WERI-Rb-1 (cell line): ENCODE results near the gene VMP1.

Source experiments
- DNase-seq: peaks from one replicate; pipeline ENCODE4 v3.0.0-alpha.2; 2020
- H3K27ac ChIP-seq: fragments of 250-450 bp; sonication (Bioruptor Pico); 2 replicates; pipeline ENCODE4 v1.5.1; 2020; ENCODE audit warnings: mild to moderate bottlenecking, moderate library complexity
- H3K27me3 ChIP-seq: fragments of 250-450 bp; sonication (Bioruptor Pico); 2 replicates; pipeline ENCODE4 v1.5.1; 2021; ENCODE audit warnings: mild to moderate bottlenecking, low read depth, moderate library complexity; ENCODE audit not compliant: insufficient read depth, severe bottlenecking
- H3K36me3 ChIP-seq: fragments of 250-450 bp; sonication (Bioruptor Pico); 2 replicates; pipeline ENCODE4 v1.5.1; 2020; ENCODE audit warnings: mild to moderate bottlenecking, moderate library complexity
- H3K4me3 ChIP-seq: 2 replicates; pipeline ENCODE4 v1.5.1; 2011; ENCODE audit warnings: low read depth, mild to moderate bottlenecking, control low read depth, low read length
- H3K9me3 ChIP-seq: fragments of 250-450 bp; sonication (Bioruptor Pico); 2 replicates; pipeline ENCODE4 v1.5.1; 2021; ENCODE audit warnings: mild to moderate bottlenecking, moderate library complexity; ENCODE audit not compliant: severe bottlenecking
- CTCF ChIP-seq: IDR thresholded peaks from 2 replicates; pipeline ENCODE4 v1.5.1; 2011; ENCODE audit warnings: low read depth, mild to moderate bottlenecking, control low read depth, inconsistent platforms, low read length

Gene VMP1

GRCh38 chr17:59684967-59685366 lies 22.5 kb upstream of the VMP1 start:
- H3K4me3 ChIP-seq: no peak overlapping the region
- no peak for DNase-seq
- H3K36me3 ChIP-seq: peaks cover 99% of the 10 kb centered on the region
- H3K9me3 ChIP-seq: no peaks in the 10 kb centered on the region
- TF ChIP-seq CTCF: no peak
- no peak overlapping the region for H3K27ac ChIP-seq
- no peaks in the 10 kb centered on the region for H3K27me3 ChIP-seq

- Histone ChIP-seq H3K36me3 (peaks cover 96% of the 10 kb centered on the region), H3K9me3 (no peaks in the 10 kb centered on the region), H3K4me3 (no peak overlapping the region), H3K27me3 (no peaks in the 10 kb centered on the region), H3K27ac (no peak overlapping the region)
- DNase-seq: no peak
- no peak for TF ChIP-seq CTCF
Observed at GRCh38 chr17:59688008-59688407, 19.4 kb upstream of the VMP1 start.

GRCh38 chr17:59688496-59688895 lies 19.0 kb upstream of the VMP1 start:
- H3K9me3 ChIP-seq: no peaks in the 10 kb centered on the region
- no peak for DNase-seq
- peaks cover 95% of the 10 kb centered on the region for H3K36me3 ChIP-seq
- no peak overlapping the region for H3K4me3 ChIP-seq
- TF ChIP-seq CTCF: no peak
- H3K27ac ChIP-seq: no peak overlapping the region
- no peaks in the 10 kb centered on the region for H3K27me3 ChIP-seq

- Histone ChIP-seq H3K9me3 (no peaks in the 10 kb centered on the region), H3K27me3 (no peaks in the 10 kb centered on the region), H3K4me3 (no peak overlapping the region), H3K36me3 (peaks cover 94% of the 10 kb centered on the region), H3K27ac (no peak overlapping the region)
- no peak for TF ChIP-seq CTCF
- DNase-seq: no peak
Observed at GRCh38 chr17:59693582-59693981, 13.9 kb upstream of the VMP1 start.

GRCh38 chr17:59694344-59694743 lies 13.1 kb upstream of the VMP1 start:
- Histone ChIP-seq H3K9me3 (no peaks in the 10 kb centered on the region), H3K27ac (no peak overlapping the region), H3K27me3 (no peaks in the 10 kb centered on the region), H3K36me3 (peaks cover 94% of the 10 kb centered on the region), H3K4me3 (no peak overlapping the region)
- DNase-seq: no peak
- no peak for TF ChIP-seq CTCF

- no peak for DNase-seq
- no peaks in the 10 kb centered on the region for H3K9me3 ChIP-seq
- H3K27me3 ChIP-seq: no peaks in the 10 kb centered on the region
- no peak overlapping the region for H3K4me3 ChIP-seq
- no peak for TF ChIP-seq CTCF
- no peak overlapping the region for H3K27ac ChIP-seq
- H3K36me3 ChIP-seq: peaks cover 88% of the 10 kb centered on the region
Observed at GRCh38 chr17:59695945-59696681, 11.3 kb upstream of the VMP1 start.
